NCI-H187 treated with DMSO at 0.1 percent for 48 hours (cell line): Measurements from ENCODE around the gene CAPZA1.

Source experiments
- DNase-seq: peaks from one replicate; lab custom pipeline; 2025; lab: John Stamatoyannopoulos, UW

CAPZA1 gene

DNA sequence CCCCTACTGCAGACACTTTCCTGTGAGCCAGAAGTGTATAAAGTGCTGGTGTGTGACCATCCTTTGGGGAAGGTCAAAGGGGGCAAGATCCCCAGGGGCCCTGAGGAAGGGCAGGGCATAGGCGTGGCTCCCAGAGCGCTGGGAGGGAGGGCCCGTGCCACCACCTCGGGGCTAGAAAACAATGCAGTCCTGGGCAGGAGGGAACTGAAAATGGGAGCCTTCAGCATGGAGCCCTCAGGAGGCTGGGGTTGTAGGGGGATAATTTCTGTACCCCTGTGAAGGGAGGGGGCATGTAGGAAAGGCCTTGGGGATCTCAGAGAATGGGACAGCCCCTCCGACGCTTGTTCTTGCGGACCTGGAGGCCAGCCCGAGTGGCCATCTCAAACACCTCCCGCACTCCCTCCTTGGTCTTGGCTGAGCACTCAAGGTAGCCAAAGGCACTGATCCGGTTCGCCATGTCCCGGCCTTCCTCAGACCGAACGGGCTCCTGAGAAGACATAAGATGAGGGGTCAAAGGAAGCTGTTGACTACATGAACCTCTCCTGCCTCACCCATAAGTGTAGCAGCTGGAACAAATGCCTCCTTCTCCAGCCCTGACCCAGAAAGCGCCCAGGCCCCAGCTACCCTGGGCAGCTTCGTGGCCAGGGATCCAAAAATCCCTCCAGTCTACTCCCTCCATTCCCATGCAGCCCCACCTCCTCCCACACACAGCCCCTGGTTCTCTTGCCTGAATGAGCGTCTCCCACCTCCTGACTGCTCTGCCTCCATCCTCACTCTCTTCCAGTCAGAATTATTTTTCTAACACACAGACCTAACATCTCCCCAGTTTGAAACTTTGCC, 81.8 kb downstream of the CAPZA1 start:
- DNase-seq: no peak

DNA sequence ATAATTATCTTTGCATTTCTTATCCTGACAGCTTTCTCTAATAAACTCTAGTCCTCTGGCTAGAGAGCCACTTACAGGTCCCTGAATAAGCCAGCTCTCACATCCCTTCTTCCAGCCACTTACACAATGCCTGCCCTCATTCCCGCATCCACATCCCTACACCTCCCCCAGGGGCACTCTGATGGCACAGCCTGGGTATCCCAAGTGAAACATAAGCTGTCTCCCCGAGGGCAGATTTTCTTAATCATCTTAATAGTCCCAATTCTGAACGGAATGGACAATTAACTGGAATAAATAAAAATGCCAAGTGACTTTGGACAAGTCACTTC, 82.4 kb downstream of the CAPZA1 start:
- DNase-seq: no peak

DNA sequence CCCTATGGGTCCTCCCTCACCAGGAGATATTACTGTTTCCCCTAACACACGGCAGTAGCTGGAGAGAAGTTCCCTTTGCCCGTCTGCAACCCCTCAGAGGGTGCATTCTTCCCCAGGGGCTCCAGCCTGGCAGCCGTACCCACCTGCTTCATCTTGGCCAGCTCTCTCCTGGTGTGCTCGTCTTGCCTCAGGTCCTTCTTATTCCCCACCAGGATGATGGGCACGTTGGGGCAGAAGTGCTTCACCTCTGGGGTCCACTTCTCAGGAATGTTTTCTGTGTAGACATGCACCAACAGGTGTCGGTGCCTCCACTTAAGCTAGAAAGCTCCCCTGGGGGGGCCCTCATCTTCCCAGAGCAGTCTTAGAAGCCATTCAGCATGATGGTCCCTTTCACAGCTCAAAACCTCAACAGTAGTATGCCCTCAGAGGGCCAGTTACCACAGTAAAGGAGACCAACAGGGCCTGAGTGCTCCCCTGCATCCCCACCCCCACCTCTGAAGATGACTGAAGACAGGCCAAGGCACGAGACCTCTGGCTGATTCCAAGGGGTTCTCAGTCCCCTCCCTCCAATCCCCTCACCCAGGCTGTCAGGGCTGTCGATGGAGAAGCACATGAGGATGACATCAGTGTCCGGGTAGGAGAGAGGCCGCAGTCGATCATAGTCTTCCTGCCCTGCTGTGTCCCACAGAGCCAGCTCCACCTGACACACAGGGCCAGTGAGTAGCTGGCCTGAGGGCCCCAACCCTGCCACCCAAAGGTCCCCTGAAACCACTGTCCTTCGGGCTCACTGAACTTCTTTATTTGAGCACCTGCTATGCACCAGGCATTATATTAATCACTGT, 83.0 kb downstream of the CAPZA1 start:
- DNase-seq: no peak

DNA sequence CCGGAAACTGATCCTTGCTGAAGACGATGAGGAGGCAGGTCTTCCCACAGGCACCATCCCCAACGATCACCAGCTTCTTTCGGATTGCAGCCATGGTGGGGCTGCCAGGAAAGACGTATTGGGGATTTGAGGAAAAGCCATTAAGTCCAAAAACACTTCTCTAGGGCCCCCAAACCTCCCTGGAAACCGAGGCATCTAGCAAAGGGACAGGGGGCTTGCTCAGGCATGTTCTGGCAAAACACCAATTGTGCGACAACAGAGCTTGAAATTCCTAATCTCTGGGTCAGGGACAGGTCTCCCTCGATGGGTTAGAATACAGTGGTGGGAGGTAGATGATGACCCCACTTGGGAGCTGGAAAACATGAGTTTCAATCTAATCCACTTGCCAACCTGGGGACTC, 84.1 kb downstream of the CAPZA1 start:
- DNase-seq: no peak

DNA sequence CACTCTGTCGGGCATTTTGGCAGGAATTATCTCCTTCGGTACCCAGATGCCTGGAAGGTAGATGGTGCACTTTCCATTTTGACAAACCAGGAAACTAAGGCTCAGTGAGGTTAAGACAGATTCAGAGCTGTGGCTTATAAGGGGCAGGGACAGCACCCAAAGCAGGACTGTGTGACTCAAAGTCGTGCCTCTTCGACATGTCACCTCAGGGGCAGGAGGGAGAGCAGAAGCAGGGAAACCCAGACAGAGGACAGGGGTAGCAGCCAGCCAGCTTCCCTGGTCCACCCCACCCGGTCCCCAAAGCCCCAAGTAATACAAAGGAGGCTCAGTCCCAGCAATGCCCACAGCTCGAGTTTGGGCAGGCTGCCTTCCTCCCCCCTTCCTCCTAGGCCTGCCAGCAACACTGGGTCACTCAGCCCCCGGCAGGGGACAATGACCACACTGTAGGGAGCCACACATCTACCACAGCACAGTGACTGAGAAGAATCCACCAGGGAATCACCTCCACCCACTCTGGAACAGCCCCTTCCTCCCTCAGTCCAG, 84.8 kb downstream of the CAPZA1 start:
- DNase-seq: no peak

DNA sequence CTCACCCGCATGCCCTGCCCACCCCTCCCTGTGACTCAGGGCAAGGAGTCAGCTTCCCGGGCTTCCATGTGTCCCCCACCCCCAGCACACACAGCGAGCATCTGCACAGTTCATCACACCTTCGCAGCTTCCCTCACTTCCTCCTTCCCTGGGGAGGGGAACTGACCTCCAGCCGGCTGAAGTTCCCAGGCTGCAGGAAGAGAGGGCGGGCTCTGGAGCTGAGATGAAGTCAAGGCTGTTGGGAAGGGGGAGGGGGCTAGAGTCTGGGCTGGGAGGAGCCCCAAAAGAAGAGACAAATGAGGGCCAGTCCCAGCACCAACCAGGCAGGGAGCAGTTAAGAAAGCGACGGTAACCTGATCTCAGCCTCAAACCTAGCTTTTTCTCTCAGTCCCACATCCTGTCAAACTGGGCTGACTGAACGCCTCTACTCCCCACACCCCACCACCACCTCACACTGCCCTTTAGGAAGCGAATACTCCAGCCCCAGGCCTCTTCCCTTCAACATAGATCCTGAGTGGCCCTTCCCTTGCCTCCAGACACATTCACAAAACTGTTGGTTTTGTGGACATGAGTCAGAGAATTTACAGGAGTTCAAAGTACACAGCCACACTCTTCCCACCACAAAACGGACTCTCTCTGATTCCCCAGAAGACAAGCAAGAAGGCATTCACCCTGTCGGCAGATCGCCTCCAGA, 85.4 kb downstream of the CAPZA1 start:
- no peak for DNase-seq

DNA sequence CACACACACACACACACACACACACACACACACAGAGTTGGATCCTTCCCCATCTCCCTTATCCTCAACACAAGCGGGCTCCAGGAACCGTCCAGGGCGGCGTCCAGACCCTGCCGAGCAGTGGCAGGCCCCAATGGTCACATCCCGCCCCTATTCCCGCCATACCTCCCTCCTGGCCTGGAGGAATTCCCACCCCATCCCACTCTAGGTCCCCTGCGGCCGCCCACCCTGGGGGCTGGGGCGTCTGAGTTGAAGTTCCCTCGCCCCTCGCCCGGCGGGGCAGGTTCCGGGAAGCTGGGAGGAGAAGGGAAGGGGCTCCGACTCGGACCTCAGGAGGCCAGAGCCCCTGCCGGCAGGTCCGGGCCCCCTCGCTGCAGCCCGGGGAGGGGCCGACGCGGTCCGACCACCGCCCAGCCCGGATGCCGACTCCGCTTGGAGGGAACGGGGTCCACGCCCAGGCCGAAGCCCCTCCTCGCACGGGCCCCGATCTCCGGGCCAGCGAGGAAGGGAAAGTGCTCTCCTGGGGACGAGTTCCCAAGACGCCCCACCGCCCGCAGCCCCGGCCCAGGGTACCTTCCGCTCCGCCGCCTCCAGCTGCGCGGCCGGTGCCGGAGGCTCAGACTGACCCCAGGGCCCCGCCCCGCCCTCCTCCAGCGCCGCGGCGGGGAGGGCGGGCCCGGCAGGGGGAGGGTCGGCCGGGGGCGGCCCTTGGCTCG, 87.0 kb downstream of the CAPZA1 start, which contains the start of gene RHOC:
Gene RHOC (minus strand): TSS at position 623 of the 716 bp plus-strand sequence. CDS start 3,328 bp downstream, outside the sequence.
- no peak for DNase-seq

DNA sequence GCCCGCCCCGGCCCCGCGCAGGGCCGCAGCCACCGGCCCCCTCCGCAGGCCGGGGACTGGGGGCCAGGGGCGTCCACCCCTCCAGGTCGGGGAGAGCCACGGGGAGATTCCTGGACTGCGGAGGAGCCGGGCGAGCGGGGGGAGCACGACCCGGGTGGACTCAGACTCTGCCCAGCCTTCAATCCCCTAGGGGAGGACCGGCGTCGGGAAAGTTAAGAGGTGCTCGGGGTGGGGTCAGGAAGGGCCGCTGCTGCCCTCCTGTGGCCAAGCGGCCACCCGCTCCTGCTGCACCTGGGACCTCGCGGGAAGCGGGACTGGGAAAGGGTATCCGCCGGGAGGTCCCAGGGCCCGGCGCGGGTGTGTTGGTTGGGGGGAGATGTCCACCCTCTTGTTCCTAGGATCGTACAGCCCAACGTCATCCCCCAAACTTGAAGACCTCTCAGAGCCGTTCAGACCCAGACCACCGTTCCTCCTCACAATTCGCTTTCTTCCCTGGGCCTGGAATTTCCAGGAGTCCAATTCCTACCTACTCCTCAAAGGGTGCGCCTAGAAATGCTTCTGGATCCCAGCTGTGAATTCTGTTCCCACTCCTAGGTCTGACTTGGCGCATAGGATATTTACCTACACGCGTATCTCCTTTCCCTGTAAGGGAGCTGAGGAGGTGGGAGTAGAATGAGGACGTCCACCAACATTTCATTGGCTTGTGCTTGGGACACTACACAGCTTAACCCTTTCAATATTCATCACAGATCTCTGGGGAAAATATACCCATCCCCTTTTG, 87.8 kb downstream of the CAPZA1 start:
- DNase-seq: peak; percentile 17

DNA sequence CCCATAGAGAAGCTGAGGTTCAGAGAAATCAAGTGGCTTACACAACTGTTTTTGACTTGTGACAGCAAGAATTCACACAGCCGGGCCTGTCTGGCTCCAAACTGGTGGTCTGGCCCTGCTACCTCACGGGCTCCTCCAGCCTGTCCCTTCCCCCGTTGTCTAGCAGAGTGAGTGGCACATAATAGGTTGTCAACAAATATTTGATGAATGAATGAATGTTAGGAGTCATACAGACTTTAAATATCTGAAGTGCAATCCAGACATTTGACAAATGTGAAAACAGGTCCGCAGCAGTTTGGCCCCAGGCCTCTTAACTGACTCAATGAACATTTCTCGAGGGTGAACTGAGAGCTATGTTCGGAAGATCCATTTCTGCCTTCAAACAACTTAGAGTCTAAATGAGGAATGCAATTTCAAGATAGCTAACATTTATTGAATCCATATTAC, 88.4 kb downstream of the CAPZA1 start:
- no peak for DNase-seq

DNA sequence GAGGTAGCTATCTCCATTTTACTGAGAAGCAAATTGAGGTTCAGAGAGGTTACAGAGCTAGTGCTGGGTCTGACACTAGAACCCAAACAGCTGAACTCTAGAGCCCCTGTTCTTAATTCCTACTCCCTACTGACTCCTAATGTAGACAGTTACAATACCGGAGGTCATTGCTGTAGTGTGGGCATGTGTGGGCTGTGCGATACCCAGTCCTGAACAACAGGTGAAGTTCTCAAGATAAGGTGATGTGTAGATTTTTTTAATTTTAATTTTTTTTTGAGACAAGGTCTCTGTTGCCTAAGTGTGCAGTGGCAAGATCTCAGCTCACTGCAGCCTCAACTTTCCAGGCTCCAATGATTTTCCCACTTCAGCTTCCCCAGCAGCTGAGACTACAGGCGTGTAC, 88.9 kb downstream of the CAPZA1 start:
- DNase-seq: no peak

DNA sequence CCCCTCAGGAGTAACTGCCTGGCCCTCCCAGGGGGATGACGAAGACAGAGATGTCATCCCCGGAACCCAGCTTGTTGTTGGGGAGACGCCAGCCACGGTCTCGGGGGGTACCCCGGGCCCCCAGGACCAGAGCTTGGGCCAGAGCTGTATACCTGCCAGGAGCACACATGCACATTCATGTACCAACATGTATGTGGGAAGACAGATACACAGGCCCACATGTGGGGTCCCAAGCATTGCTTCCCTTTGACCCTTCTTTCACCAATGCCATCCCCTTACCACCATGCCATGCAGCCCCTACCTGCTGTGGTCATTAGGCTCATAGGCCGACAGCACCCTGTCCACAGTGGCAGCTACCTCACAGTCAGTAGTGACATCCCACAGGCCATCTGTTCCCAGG, 90.5 kb downstream of the CAPZA1 start:
- no peak for DNase-seq

DNA sequence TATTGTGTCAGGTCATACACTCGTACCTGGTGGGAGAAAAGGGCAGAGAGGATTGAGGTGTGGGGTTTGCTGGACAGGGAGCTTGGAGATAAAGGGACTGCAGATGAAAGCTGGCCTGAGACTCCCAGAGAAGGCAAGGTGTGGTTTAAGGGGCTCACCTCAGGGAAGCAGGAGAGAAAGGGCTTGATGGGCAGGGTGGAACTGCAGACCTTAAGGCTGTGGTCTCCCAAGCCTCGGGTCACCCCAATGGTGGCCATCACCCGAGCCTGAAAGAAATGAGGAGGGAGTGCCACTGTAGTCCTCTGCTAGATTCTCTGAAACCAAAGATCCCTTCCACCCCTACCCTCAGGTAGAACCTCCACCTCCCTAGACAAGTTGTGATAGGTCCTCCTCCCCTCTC, 91.0 kb downstream of the CAPZA1 start:
- DNase-seq: no peak

DNA sequence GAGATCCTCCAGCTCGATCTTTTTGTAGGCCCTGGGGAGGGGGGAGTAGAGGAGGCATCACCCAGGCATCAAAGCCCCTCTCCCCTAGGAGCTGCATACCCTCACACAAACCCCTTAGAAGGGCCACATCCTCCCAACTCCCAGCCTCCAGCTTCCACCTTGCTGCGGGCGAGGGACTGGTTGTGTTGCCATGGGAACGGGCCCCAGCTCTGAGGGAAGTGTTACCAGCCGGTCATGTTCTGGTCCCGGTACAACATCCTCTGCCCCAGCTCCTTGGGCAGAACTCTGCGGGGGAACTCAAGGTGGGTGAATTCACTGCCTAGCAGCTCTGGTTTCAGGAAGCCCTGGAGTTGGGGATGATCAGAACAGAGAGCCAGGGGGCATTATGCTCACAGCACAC, 91.4 kb downstream of the CAPZA1 start:
- DNase-seq: no peak

DNA sequence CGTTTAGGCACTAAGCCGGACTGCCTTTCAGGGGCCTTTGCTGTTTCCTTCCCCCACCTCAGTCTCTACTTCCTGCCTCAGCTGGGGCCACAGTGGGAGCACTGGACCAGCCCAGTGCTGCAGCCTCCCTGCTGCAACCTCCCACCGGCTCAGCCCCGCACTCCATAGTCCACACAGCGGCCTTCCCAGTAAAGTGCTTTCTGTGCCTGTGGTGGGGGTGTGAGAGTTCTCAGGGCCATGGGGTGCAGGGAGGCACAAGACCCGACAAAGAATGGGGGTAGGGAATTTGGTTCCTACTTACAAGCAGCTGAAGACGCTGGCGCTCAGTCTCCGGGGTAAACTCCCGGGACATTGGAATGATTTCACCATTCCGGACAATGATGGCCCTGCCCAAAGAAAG, 92.0 kb downstream of the CAPZA1 start:
- DNase-seq: no peak

DNA sequence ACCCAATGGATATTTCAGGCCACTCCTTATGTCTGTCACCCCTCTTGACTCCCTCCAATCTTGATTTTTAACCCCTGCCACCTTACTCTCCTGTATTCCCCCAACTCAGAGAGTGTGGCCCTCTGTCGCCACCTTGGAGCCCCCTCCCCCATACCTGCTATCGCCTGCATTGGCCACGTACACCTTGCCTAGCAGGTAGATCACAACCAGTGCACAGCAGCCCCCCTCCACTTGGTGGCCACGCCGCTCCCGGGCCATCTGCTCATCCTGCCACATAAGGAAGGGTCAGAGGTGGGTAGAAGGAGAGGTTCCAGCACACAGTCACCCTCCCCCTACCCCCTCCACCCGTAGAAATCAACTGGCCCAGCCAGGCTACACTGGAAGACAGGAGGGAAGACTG, 92.6 kb downstream of the CAPZA1 start:
- DNase-seq: no peak

DNA sequence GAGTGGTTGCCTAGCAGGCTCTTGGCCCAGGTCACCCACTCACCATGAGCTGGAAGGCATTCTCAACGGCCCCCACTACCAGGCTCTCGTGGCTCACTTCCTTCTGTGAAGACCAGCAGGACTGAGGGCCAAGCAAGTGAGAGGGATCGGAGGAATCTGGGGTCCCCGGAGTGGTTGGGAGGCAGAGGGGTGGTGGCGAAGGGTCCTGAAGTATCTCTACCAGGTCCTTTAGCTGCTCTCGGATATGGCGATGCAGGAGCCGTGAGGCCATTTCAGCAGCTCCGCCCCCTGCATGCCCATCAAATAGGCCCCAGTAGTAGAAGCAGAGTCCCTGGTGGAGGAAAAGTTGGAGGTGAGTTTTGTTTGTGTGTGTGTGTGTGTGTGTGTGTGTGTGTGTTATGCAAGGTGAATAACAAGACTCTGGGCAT, 93.1 kb downstream of the CAPZA1 start:
- no peak for DNase-seq

DNA sequence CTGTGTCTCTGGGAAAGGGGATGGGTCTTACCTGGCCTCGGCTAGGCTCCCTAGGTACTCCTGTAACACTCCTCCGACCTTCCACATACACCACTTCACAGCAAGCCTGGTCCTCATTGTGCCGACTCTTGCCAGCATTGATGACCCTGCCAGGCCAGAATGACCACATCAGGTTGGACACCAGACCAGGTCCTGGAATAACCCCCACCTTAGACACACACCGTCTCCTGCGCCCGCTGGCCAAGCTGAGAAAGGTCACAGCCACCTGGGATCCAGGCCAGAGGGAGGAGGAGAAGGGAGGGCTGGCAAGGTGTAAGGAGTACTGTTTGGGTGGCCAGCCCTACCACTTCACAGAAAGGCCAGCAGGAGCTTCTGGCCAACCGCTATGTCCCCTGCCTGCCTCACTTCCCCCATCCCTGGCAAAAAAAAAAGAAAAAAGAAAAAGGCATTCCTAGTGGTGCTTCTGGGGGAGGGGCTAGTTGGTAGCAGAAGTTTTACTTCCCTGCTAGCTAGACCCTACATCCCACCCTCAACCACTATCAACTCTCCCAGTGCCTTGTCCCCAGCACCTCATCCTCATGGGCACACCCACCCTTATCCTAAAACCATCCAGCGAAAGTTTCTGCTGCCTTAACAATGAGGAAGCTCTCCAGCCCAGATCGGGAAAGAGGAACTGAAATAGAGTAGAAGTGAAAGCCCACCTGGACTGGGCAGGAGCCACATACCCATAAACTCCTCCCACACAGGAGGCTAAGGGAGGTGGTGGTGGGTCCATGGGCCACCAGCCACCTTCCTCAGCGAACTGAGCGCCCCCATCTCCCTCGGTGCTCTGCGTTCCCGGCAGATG, 94.1 kb downstream of the CAPZA1 start:
- no peak for DNase-seq

DNA sequence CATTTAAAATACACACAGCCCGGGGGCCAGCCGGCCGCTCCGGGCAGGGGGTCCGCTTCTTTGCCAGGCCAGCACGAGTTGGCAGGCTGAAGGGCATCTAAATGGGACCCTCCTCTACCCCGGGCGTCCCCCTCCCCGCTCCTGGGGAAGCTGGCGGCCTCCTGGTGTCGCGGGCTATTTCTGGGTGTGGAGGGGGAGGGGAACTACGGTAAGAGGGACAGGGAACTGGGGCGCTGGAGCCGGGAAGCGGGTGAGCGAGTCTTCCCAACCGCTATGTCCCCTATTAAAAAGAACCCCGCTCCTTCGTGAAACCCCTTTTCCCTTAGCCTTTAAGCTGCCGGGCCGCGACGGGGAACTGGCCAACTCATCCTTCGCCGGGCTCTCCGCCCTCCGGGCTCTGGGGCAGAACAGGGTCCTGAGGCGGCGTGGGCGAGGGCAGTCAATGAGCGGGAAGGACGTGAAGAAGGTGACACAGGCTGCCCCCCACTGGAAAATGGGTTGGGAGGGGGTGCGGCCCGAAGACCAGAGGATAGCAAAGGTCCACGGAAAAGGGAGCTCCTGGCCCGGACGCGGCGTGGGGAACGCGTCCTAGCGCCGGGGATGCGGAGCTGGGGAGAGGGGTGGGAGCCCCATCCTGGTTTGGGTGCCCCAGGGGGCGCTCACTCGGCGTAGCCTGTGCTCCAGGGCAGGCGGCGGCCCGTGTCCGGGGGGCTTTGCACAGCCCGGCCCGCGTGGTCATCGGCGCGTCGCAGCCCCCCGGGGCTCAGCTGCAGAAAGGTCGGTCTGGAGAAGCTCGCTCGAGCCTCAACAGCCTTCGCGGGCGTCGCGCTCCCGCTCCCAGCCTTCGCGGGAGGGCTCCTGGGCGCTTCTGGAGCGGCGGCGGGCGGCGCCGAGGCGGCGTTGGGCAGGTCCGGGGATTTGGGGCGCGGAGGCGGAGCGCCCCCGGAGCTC, 95.0 kb downstream of the CAPZA1 start:
- DNase-seq: no peak
